Aorta (tissue), 5 donors: ENCODE results near the gene IL22. TPM values are rescaled to one million over a fixed set of nuclear protein-coding genes. Genes with fewer than 3 reads are reported as not detected.

Experiments used
- ATAC-seq: fragments of 200-7000 bp; cut with Tn5 transposase; one replicate; pipeline ENCODE4 v1.9.1; 2022; ENCODE audit warnings: moderate library complexity; ENCODE audit not compliant: low FRiP score
- DNase-seq, 2 donors: peaks; one replicate each; pipeline ENCODE4 v3.0.0-alpha.2; 2020
- H3K27ac ChIP-seq, 2 donors: one replicate each; pipeline ENCODE4 v1.5.1; 2013; ENCODE audit warnings: low read length in 2 of 2, mild to moderate bottlenecking in 2 of 2, moderate library complexity in 2 of 2, control low read depth in 1 of 2, inconsistent platforms in 1 of 2, low read depth in 1 of 2
- H3K27me3 ChIP-seq, 2 donors: one replicate each; pipeline ENCODE4 v1.6.1; 2013; ENCODE audit warnings: control low read depth in 1 of 2, low read length in 1 of 2, mild to moderate bottlenecking in 1 of 2, moderate library complexity in 1 of 2; ENCODE audit not compliant: insufficient read depth in 2 of 2, control insufficient read depth in 1 of 2
- H3K36me3 ChIP-seq, 2 donors: one replicate each; pipeline ENCODE4 v1.6.1; 2013; ENCODE audit warnings: control low read depth in 1 of 2, low read length in 1 of 2, mild to moderate bottlenecking in 1 of 2; ENCODE audit not compliant: insufficient read depth in 2 of 2, control insufficient read depth in 1 of 2
- H3K4me1 ChIP-seq, 2 donors: one replicate each; pipeline ENCODE4 v1.6.1; 2013; ENCODE audit warnings: low read length in 2 of 2, control low read depth in 1 of 2, mild to moderate bottlenecking in 1 of 2, moderate library complexity in 1 of 2; ENCODE audit not compliant: insufficient read depth in 2 of 2, control insufficient read depth in 1 of 2
- H3K4me3 ChIP-seq, 2 donors: one replicate each; pipeline ENCODE4 v1.5.1; 2013; ENCODE audit warnings: low read length in 2 of 2, control low read depth in 1 of 2, mild to moderate bottlenecking in 1 of 2
- H3K9me3 ChIP-seq: one replicate; pipeline ENCODE4 v1.6.1; 2013; ENCODE audit warnings: mild to moderate bottlenecking, low read length; ENCODE audit not compliant: control insufficient read depth
- WGBS, 2 donors: extraction: QIAGEN DNeasy Blood & Tissue Kit; methylation state at CpG; one replicate each; pipeline ENCODE4 v1.1.7; 2013; 5-methylcytosine and 5-hydroxymethylcytosine counted together
- intact Hi-C, 2 donors: fragments of 100-400 bp; cut with DNase I; formaldehyde crosslinking; loops; one replicate each; pipeline versions ENCODE4 v1.14.2 to v1.15.0; 2022
- long read RNA-seq, 2 donors: library from polyadenylated mRNA; unstranded; transcript quantifications; one replicate each; pipeline ENCODE4 v2.0.0, GENCODE V29; 2020 to 2021
- polyA plus RNA-seq, 2 donors: library from polyadenylated mRNA; stranded (reverse); fragments of 200-250 nt; gene quantifications; one replicate each; pipeline ENCODE4 v1.2.3, GENCODE V29; 2013
- total RNA-seq, 2 donors: library from RNA; stranded (reverse); fragmentation: NEBNext Ultra II Directional; extraction: Animal tissue kit (Norgen Biotek cat#: 25700); gene quantifications; one replicate each; pipeline ENCODE4 v1.2.1, GENCODE V29; 2021
- donor health status: healthy with polysubstance abuse.
- donor health status: Bipolar disorder and iron deficiency.
- donor health status: DM: no; HTN: no; CAD: no.
- donor health status: DM: no; HTN: no; CAD: no.
- donor health status: DM: yes; HTN: yes; CAD: no.

Gene IL22
- total RNA-seq (not detected), polyA plus RNA-seq (not detected)
- long read RNA-seq, donor 1 = 0 reads
- long read RNA-seq, donor 2 = 0 reads

- Histone ChIP-seq H3K4me1 (no peaks in the 10 kb centered on the region), H3K9me3 (no peaks in the 10 kb centered on the region), H3K27ac (no peak within 1 kb of the TSS), H3K27me3 (no peaks in the 10 kb centered on the region), H3K36me3 (no peaks in the 10 kb centered on the region), H3K4me3 (no peak within 1 kb of the TSS)
- WGBS, 2 donors = 88 to 92% methylated on average over 7 of the region's 7 CpGs
- ATAC-seq (no peak), DNase-seq (no peak)
- intact Hi-C loops = no loop called here
Measured at GRCh38 chr12:68253504-68253903, at the start of gene IL22. IL22 (minus strand) TSS chr12:68253604; CDS start chr12:68253448, 156 bp downstream.

DNA sequence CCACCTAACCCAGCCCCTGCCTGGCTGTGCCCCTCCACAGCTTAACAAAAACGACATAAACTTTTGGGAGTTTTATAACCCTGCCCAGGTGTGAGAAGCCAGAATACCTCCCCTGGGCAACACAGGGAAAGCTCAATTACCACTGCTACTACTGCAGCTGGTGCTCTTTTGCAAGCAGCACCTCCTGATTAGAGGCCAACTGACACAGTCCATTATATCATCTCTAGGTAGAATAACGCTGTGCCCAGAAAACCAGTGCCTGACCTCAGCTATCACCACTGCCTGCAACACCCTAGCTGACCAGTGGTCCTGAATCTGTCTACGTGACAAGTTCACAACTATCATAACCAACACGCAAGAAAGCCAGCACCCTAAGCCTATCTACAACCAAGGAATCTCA lies 44.5 kb upstream of the IL22 start:
- WGBS, 2 donors = 88 to 90% methylated on average over 4 of the region's 4 CpGs
- ATAC-seq = no peak
- intact Hi-C loops = no loop called here
- H3K27me3 ChIP-seq = no peaks in the 10 kb centered on the region
- no peaks in the 10 kb centered on the region for H3K4me1 ChIP-seq
- no peaks in the 10 kb centered on the region for H3K9me3 ChIP-seq
- no peak overlapping the region for H3K27ac ChIP-seq
- H3K4me3 ChIP-seq = no peak overlapping the region
- DNase-seq = no peak
- no peaks in the 10 kb centered on the region for H3K36me3 ChIP-seq

GRCh38 chr12:68294251-68294650 lies 40.8 kb upstream of the IL22 start:
- intact Hi-C loops = no loop called here
- Histone ChIP-seq H3K4me1 (no peaks in the 10 kb centered on the region), H3K27ac (no peak overlapping the region), H3K27me3 (no peaks in the 10 kb centered on the region), H3K4me3 (no peak overlapping the region), H3K36me3 (no peaks in the 10 kb centered on the region), H3K9me3 (no peaks in the 10 kb centered on the region)
- DNase-seq (no peak), ATAC-seq (no peak)
- WGBS, 2 donors = 41 to 44% methylated on average over 2 of the region's 2 CpGs

DNA sequence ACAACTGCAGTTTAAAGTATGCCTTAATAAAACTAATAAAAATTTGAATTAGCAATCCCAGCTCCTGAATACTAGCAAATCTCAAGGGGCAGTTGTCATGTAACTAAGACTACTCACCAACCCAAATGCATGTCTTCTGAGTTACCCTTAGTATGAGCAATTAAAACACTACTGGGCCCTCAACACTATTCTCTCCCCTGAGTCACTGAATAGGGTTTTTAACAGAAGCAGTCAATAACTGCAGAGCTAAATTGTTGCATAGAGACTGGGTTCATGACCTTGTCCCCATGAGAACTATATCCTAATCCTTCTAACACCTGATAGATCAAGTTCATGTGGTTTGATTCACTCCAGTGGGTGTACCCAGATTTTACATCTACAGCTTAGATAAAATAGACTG lies 39.9 kb upstream of the IL22 start:
- H3K9me3 ChIP-seq = no peaks in the 10 kb centered on the region
- intact Hi-C loops = no loop called here
- no peaks in the 10 kb centered on the region for H3K27me3 ChIP-seq
- H3K36me3 ChIP-seq = no peaks in the 10 kb centered on the region
- no peaks in the 10 kb centered on the region for H3K4me1 ChIP-seq
- H3K27ac ChIP-seq = no peak overlapping the region
- DNase-seq (no peak), ATAC-seq (no peak)
- no peak overlapping the region for H3K4me3 ChIP-seq

DNA sequence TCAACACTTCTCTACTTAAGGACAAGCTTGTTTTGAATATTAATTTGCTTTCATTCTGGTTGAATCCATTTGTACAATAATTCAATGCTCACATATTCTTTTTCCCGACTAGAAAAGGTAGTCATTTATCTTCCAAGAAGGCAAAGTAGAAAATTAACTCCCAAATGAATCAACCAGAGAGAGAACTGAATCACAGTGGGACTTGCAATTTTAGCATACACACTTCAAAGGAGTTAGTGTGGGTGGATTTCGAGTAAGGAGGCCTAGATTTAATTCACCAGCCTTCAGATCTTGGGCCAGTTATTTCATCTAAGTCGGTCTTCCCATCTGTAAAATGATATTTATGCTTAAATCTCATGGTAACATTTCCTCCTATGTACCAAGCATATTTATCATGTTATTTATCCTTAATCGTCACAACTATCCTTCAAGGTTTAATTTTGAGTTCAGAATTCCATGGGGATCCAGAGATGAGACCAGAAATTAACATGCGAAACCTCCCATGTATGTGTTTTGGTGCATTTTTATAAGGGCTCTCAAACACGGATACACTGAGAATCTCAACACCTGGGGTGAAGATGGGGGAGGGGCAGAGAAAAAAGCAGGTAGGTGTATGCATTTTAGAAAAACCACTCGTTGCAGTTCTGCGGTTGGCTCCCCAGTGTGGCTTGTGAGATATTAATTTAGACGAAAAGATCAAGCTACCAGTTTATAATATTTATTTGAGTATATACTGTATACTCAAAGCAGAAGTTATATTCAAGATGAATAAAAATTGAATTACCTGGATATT lies 38.9 kb upstream of the IL22 start:
- no peaks in the 10 kb centered on the region for H3K9me3 ChIP-seq
- H3K27me3 ChIP-seq = no peaks in the 10 kb centered on the region
- intact Hi-C loops = no loop called here
- H3K36me3 ChIP-seq = no peaks in the 10 kb centered on the region
- ATAC-seq (no peak), DNase-seq (no peak)
- 87 to 89% methylated on average over 9 of the region's 9 CpGs for WGBS, 2 donors
- no peak overlapping the region for H3K27ac ChIP-seq
- no peak overlapping the region for H3K4me3 ChIP-seq
- H3K4me1 ChIP-seq = no peaks in the 10 kb centered on the region

DNA sequence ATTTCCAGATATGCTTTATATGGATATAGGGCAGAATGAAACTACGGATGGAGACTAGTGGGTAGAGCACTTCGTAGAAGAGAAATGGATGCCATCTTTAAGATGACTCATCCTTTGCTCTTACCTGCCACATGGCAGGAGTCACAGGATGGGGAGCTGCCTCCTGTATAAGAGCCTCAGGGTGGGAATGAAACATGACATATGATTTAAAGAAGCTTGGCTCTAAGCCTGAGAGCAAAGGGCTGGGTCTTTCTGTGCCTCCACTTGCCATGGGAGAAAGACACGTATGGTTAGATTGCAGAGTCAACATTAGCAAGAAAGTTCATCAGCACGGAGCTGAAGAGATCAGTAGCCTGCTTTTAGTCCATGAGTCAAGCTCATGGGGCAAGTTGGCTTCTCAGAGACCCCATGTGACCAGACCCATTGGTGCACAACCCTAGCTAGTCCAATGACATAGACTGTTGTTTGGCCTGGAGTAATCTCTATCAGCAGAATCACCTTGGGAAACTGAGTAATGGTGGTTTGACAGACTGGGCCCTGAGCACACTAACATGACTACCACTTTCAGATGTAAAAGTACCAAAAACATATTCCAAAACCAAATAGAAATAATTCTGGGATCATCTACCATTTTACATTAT lies 38.1 kb upstream of the IL22 start:
- intact Hi-C loops = no loop called here
- no peaks in the 10 kb centered on the region for H3K36me3 ChIP-seq
- 95 to 96% methylated on average over 4 of the region's 4 CpGs for WGBS, 2 donors
- no peak for DNase-seq
- no peak overlapping the region for H3K4me3 ChIP-seq
- H3K27me3 ChIP-seq = no peaks in the 10 kb centered on the region
- H3K4me1 ChIP-seq = no peaks in the 10 kb centered on the region
- no peak overlapping the region for H3K27ac ChIP-seq
- no peaks in the 10 kb centered on the region for H3K9me3 ChIP-seq
- ATAC-seq = no peak

GRCh38 chr12:68290126-68290525 lies 36.7 kb upstream of the IL22 start:
- intact Hi-C loops = no loop called here
- no peaks in the 10 kb centered on the region for H3K36me3 ChIP-seq
- no peak overlapping the region for H3K4me3 ChIP-seq
- ATAC-seq (no peak), DNase-seq (no peak)
- no peak overlapping the region for H3K27ac ChIP-seq
- H3K4me1 ChIP-seq = no peaks in the 10 kb centered on the region
- no peaks in the 10 kb centered on the region for H3K27me3 ChIP-seq
- 91 to 94% methylated on average over 6 of the region's 6 CpGs for WGBS, 2 donors
- no peaks in the 10 kb centered on the region for H3K9me3 ChIP-seq

DNA sequence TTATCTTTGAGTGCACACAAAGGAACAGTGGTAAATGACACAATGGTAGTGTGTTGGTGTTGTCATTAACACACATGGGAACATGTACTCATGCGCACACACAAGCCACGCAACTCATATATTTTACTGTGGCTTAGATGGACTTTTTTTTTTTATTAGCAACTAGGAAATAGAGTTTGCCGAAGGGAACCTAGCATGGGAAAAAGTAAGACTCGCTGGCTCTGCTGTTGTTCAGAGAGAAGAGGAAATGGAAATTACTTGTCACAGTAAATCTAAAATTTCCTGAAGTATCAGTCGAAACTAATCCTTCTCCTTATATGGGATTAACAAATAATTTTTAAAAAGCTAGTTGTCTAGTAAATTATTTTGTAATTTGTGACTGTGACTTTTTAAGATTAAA lies 33.7 kb upstream of the IL22 start:
- Histone ChIP-seq H3K4me1 (no peaks in the 10 kb centered on the region), H3K27me3 (no peaks in the 10 kb centered on the region), H3K36me3 (no peaks in the 10 kb centered on the region), H3K4me3 (no peak overlapping the region), H3K27ac (no peak overlapping the region), H3K9me3 (no peaks in the 10 kb centered on the region)
- WGBS, 2 donors = 81 to 90% methylated on average over 5 of the region's 5 CpGs
- DNase-seq (no peak), ATAC-seq (no peak)
- intact Hi-C loops = no loop called here

- 76 to 86% methylated on average over 4 of the region's 4 CpGs for WGBS, 2 donors
- ATAC-seq = no peak
- Histone ChIP-seq H3K4me3 (no peak overlapping the region), H3K9me3 (no peaks in the 10 kb centered on the region), H3K27me3 (no peaks in the 10 kb centered on the region), H3K36me3 (no peaks in the 10 kb centered on the region), H3K27ac (no peak overlapping the region), H3K4me1 (no peaks in the 10 kb centered on the region)
- DNase-seq = no peak
- intact Hi-C loops = no loop called here
Measured at GRCh38 chr12:68286396-68286795, 33.0 kb upstream of the IL22 start.
